T-helper 2 cell treated with Interferon-gamma antibody and Interleukin-4, amounts not matched to agents 5 μg/mL and 100 μg/mL, for 36 hours (primary cell): ENCODE data around the gene P2RY12.
A peak's percentile ranks its signal among the peaks of the same experiment; 100 is the strongest.

Source experiments
- DNase-seq: peaks from one replicate; pipeline ENCODE4 v3.0.0; 2021; ENCODE audit warnings: low spot score
- H3K27ac Mint-ChIP-seq: one replicate; pipeline ENCODE4 v1.8.0; 2021; ENCODE audit warnings: mild to moderate bottlenecking, mixed read lengths
- H3K27me3 Mint-ChIP-seq: one replicate; pipeline ENCODE4 v1.8.0; 2021; ENCODE audit warnings: low read depth, mixed read lengths
- H3K36me3 Mint-ChIP-seq: one replicate; pipeline ENCODE4 v1.8.0; 2021; ENCODE audit warnings: low read depth, mixed read lengths
- H3K4me1 Mint-ChIP-seq: one replicate; pipeline ENCODE4 v1.8.0; 2021; ENCODE audit warnings: low read depth, mixed read lengths
- H3K4me3 Mint-ChIP-seq: one replicate; pipeline ENCODE4 v1.8.0; 2022; ENCODE audit warnings: mild to moderate bottlenecking, moderate library complexity, mixed read lengths
- H3K9me3 Mint-ChIP-seq: one replicate; pipeline ENCODE4 v1.8.0; 2021; ENCODE audit warnings: mixed read lengths

P2RY12 gene

DNA sequence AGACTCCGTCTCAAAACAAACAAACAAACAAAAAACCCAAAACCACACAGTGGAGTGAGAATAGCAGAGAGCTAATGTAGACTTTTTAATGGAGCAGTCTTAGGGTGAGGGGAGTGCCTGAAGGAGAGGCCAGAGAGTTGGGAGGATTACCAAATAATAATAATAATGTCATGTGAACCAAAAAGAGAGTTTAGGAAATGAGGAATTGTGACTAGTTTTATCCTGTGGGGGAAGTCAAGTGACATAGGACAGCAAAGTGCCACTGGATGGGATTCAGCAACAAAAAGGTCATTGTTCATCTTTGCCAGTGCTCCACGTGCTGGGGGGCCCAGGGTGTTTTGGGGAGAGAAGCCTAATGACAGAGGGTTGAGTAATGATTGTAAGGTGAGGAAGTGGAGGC, 80.8 kb downstream of the P2RY12 start:
- Mint-ChIP-seq H3K27ac (peak overlapping the region; percentile 3), H3K4me1 (peaks cover 60% of the 10 kb centered on the region), H3K4me3 (no peak overlapping the region)

DNA sequence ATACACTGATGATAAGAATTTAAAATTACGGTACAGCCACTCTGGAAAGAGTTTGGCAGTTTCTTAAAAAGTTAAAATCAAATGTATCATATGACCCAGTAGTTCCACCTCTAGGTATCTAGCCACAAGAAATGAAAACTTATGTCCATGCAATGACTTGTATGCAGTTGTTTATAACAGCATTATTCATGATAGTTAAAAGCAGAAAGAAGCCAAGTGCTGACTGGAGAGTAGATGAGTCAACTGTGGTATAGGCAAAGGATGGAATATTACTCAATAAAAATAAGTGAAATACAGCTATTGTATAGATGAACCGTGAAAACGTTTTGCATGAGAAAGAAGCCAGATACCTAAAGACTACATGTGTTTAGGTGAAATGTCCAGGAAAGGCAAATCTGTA, 82.8 kb downstream of the P2RY12 start:
- no peak overlapping the region for H3K4me3 Mint-ChIP-seq
- peaks cover 46% of the 10 kb centered on the region for H3K4me1 Mint-ChIP-seq
- no peak for DNase-seq
- H3K9me3 Mint-ChIP-seq = no peaks in the 10 kb centered on the region
- no peaks in the 10 kb centered on the region for H3K27me3 Mint-ChIP-seq
- no peak overlapping the region for H3K27ac Mint-ChIP-seq
- no peaks in the 10 kb centered on the region for H3K36me3 Mint-ChIP-seq

More for the DNA sequence above, 80.8 kb downstream of the P2RY12 start:
- DNase-seq = no peak
- Mint-ChIP-seq H3K9me3 (no peaks in the 10 kb centered on the region), H3K36me3 (no peaks in the 10 kb centered on the region), H3K27me3 (no peaks in the 10 kb centered on the region)

- DNase-seq = no peak
- no peak overlapping the region for H3K4me3 Mint-ChIP-seq
- peaks cover 35% of the 10 kb centered on the region for H3K4me1 Mint-ChIP-seq
- no peaks in the 10 kb centered on the region for H3K36me3 Mint-ChIP-seq
- no peaks in the 10 kb centered on the region for H3K9me3 Mint-ChIP-seq
- H3K27me3 Mint-ChIP-seq = no peaks in the 10 kb centered on the region
- no peak overlapping the region for H3K27ac Mint-ChIP-seq
These were observed 84.0 kb downstream of the P2RY12 start for GRCh38 chr3:151300539-151300938.

- Mint-ChIP-seq H3K4me1 (peaks cover 25% of the 10 kb centered on the region), H3K27ac (no peak overlapping the region), H3K27me3 (no peaks in the 10 kb centered on the region), H3K9me3 (no peaks in the 10 kb centered on the region), H3K4me3 (no peak overlapping the region), H3K36me3 (no peaks in the 10 kb centered on the region)
- DNase-seq = no peak
These were observed 85.5 kb downstream of the P2RY12 start for GRCh38 chr3:151299006-151299405.

DNA sequence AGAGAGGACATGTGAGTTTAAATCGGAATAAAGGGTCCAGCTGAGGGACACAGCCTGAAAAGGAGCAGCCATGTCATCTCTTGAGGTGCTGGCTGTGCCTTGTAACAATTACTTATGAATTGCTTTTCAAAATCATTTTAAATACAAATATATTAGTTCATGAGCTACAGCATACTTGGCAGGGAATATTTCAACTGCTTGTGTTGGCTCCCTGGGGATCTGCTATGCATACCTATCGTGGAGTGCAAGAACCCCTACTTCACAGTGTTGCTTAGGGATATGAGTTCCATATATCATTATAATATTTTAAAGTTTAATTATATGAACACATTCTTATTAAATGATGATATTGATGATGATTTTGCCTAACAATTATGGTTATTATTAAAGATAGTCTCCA, 87.1 kb downstream of the P2RY12 start:
- peaks cover 15% of the 10 kb centered on the region for H3K4me1 Mint-ChIP-seq
- no peaks in the 10 kb centered on the region for H3K27me3 Mint-ChIP-seq
- H3K27ac Mint-ChIP-seq = no peak overlapping the region
- DNase-seq = no peak
- no peaks in the 10 kb centered on the region for H3K9me3 Mint-ChIP-seq
- H3K4me3 Mint-ChIP-seq = no peak overlapping the region
- no peaks in the 10 kb centered on the region for H3K36me3 Mint-ChIP-seq

DNA sequence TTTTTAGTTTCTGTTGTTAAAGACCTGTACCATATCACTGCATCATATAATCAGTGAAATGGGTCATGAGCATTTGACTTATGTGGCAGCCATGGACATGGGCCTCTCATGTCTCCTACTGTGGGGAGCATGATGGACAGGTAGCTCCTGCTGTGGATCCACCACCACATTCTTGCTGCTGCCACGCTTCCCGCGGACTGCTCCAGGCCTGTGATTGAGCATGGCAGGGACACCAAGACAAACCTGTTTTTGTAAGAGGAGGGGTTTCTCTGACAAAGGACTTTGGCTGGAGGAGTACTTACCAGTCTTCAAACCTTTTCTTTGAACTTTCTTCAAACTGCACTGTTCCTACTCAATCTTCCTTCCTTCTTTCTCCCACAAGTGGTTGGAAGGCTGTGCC, 88.3 kb downstream of the P2RY12 start:
- no peak for DNase-seq
- Mint-ChIP-seq H3K9me3 (no peaks in the 10 kb centered on the region), H3K27ac (no peak overlapping the region)

GRCh38 chr3:151293127-151293526, 91.4 kb downstream of the P2RY12 start:
- Mint-ChIP-seq H3K36me3 (no peaks in the 10 kb centered on the region), H3K27me3 (no peaks in the 10 kb centered on the region), H3K27ac (no peak overlapping the region), H3K4me3 (no peak overlapping the region), H3K9me3 (no peaks in the 10 kb centered on the region), H3K4me1 (no peaks in the 10 kb centered on the region)
- DNase-seq = no peak

More for the DNA sequence above, 88.3 kb downstream of the P2RY12 start:
- H3K27me3 Mint-ChIP-seq = no peaks in the 10 kb centered on the region
- H3K36me3 Mint-ChIP-seq = no peaks in the 10 kb centered on the region
- H3K4me1 Mint-ChIP-seq = peaks cover 7% of the 10 kb centered on the region
- no peak overlapping the region for H3K4me3 Mint-ChIP-seq

DNA sequence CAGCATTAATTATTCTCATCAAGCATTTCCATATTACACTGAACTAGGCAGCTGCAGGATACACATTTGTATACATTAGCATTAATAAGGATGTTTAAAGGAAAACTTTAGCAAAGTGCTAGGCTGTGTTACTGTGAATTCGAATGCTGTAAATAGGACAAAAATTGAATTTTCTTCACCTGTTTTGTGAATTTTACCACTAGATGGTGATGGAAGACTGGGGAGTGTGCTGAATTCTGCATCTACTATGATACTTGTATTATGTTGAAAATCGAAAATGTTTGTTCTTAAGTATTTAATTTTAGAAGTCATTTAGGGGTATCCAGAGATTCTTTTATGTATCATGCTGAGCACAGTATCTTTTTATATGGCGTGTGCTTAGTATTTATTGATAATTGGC, 93.9 kb downstream of the P2RY12 start:
- Mint-ChIP-seq H3K4me1 (peaks cover 6% of the 10 kb centered on the region), H3K36me3 (no peaks in the 10 kb centered on the region), H3K9me3 (no peaks in the 10 kb centered on the region), H3K27me3 (no peaks in the 10 kb centered on the region), H3K27ac (no peak overlapping the region), H3K4me3 (no peak overlapping the region)
- DNase-seq = no peak

GRCh38 chr3:151289445-151289844, 95.1 kb downstream of the P2RY12 start:
- DNase-seq = no peak
- H3K9me3 Mint-ChIP-seq = no peaks in the 10 kb centered on the region
- H3K4me1 Mint-ChIP-seq = peaks cover 10% of the 10 kb centered on the region
- no peak overlapping the region for H3K4me3 Mint-ChIP-seq
- H3K27ac Mint-ChIP-seq = no peak overlapping the region
- no peaks in the 10 kb centered on the region for H3K27me3 Mint-ChIP-seq
- no peaks in the 10 kb centered on the region for H3K36me3 Mint-ChIP-seq
